ENCODE results near the gene TRIM23.
"Not testable (repeated sequence)": the region's sequence is repeated elsewhere in the genome, so short reads cannot be mapped to it uniquely, and the experiment has no call there.

TRIM23 gene

DNA sequence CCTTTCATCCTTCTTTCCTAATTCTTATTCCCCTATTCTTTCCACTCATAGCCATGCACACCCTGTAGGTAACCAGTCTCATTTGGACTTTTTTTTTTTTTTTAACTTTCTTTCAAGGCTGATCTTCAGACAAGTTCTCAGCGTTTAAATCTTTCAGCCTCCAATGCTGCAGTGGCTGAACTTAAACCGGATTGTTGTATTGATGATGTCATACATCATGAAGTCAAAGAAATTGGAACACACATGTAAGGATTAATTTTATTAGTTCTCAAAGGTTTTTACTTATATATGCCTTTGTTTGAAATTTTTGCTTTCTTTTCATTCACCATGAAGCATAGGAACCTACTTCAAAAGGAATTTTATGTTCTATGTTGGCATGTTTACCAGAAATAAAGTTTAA lies 22.8 kb upstream of the TRIM23 start:
- no peak for DNase-seq (ENCODE audit: extremely low read depth, low read depth)
- TF ChIP-seq, protein P1, sequence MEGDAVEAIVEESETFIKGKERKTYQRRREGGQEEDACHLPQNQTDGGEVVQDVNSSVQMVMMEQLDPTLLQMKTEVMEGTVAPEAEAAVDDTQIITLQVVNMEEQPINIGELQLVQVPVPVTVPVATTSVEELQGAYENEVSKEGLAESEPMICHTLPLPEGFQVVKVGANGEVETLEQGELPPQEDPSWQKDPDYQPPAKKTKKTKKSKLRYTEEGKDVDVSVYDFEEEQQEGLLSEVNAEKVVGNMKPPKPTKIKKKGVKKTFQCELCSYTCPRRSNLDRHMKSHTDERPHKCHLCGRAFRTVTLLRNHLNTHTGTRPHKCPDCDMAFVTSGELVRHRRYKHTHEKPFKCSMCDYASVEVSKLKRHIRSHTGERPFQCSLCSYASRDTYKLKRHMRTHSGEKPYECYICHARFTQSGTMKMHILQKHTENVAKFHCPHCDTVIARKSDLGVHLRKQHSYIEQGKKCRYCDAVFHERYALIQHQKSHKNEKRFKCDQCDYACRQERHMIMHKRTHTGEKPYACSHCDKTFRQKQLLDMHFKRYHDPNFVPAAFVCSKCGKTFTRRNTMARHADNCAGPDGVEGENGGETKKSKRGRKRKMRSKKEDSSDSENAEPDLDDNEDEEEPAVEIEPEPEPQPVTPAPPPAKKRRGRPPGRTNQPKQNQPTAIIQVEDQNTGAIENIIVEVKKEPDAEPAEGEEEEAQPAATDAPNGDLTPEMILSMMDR (IDR thresholded peaks at IDR 0.05; ENCODE audit: low read depth, low read length): no peak

DNA sequence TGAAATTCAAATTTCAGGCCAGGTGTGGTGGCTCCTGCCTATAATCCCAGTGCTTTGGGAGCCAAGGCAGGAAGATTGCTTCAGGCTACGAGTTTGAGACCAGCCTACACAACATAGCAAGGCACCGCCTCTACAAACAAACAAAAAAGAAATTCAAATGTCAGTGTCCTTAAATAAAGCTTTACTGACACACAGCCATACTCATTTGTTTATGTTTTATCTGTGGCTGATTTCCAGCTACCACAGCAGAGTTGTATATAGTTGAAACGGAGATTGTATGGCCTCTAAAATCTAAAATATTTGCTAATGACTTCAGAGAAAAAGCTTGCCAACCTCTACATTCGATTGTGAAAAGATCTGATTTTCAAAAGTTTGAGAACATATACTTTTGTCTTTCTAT lies 16.1 kb upstream of the TRIM23 start:
- DNase-seq (ENCODE audit: extremely low read depth, low read depth): no peak
- TF ChIP-seq, protein P1 (IDR thresholded peaks at IDR 0.05; ENCODE audit: low read depth, low read length): no peak

DNA sequence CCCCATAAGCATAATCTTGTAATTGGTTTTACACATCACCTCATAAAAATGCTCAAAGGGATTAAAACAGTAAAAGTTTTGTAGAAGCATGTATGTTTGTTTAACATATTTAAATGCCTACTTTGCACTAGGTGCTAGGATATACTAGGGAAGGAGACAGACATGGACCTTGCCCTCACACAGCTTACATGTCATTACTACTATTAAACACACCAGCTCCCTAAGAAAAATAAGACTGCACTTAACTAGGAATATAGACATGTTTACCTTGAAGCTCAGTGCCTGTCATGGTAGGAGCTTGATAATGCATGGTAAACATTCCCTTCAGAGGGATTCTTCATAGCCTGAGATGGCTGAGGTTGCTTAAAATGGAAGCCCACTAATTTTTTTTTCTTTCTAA lies 6.8 kb upstream of the TRIM23 start:
- DNase-seq (ENCODE audit: extremely low read depth, low read depth): no peak
- TF ChIP-seq, protein P1 (IDR thresholded peaks at IDR 0.05; ENCODE audit: low read depth, low read length): no peak

DNA sequence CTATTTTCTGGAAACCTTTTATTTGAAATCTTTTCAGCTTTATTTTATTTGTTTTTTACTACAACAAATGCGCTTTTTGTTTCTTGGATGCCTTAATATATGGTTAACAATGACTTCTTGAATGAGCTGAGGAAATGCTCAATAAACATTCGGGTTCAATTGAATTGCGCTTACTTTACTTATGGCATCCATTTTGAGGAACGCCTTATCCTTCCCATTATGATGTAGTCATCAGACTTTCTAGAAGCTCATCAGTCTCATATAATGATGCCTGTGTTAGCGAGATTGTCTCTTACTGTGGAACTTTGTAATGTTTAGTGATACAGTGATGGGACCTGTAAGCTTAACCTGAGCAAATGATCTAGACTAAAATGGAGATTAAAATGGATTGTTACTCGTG lies 1.6 kb upstream of the TRIM23 start:
- TF ChIP-seq, protein P1 (IDR thresholded peaks at IDR 0.05; ENCODE audit: low read depth, low read length): no peak
- no peak for DNase-seq (ENCODE audit: extremely low read depth, low read depth)

DNA sequence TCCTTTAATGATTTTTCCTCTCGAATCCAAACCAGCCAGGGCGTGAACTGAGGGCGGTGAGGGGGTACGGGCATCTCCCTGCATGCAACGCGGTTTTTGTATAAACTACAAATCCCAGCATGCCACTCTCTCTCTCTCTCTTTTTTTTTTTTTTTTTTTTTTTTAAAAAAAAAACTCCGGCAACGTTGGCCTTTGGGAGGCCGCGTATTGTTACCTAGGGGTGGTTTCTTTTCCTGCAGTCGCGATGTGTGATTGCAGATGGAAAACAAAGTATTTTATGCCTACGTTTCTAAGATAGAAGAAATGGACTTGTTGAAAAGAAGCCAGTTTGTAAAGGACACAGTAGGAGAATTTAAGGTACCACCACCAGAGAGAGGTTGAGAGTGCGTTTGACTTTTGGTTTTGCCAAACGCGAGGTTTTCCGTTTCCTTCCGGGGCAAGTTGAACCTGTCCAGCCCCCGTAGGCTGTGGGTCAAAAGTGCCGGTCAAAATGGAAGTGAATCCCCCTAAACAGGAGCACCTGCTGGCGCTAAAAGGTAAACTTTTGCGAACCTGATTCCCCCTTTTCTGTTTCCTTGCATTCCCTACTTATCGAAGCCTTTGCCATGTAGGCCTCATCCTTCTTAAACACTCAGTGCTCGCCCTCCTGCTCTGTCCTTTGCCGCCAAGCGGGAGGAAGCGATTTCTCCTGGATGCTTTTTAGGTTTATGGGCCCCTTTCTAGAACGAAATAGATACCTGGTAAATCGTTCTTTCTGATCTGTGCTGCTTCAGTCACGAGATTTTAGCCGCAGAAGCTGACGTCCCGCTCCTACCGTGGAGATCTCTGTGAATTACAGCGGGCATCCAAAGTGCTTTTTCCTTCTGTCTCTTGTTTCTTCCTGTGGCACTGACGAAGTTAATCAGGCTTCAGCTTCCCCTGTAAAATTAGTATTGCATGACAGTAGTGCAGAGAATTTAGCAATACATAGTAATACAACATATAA lies 730 bp upstream of the TRIM23 start, which contains the start of the genes SHLD3 and TRAPPC13:
Gene SHLD3, plus strand, starts transcription at position 457 of the 985 bp plus-strand sequence. CDS start 4,561 bp downstream, outside the sequence.
Gene TRAPPC13, plus strand, starts transcription at position 457 of the 985 bp plus-strand sequence. Its CDS starts 34 bp downstream, at position 491.
- TF ChIP-seq, protein P1 (IDR thresholded peaks at IDR 0.05; ENCODE audit: low read depth, low read length): no peak
- DNase-seq (ENCODE audit: extremely low read depth, low read depth): peak; percentile 56

DNA sequence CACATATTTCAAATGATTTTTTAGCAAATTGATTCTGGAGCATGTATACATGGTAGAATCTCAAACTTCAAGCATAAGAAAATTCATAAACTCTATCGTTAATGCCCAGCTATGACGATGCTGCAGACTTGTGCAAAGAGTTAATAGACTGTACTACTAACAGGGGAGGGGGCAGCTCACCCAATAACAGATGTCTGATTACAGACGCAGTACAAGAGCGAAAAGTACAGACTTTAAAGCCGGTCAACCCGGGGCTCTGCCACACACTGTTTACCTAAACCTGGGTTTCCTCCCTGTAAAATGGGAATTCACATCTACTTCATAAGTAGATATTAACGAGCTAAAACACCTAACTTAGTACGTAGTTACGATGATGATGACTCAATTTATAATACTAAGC lies 651 bp downstream of the TRIM23 start:
- DNase-seq (ENCODE audit: extremely low read depth, low read depth): no peak
- TF ChIP-seq, protein P1 (IDR thresholded peaks at IDR 0.05; ENCODE audit: low read depth, low read length): no peak

DNA sequence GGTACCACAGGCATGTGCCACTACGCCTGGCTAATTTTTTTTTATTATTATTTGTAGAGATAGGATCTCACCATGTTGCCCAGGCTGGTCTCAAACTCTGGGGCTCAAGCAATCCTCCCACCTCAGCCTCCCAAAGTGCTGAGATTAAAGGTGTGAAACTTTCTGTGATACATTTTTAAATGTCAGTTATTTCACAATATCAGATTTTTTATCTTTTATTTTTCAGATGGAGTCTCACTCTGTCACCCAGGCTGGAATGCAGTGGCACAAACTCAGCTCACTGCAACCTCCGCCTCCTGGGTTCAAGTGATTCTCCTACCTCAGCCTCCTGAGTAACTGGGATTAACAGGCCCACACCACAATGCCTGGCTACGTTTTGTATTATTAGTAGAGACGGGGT lies 2.2 kb downstream of the TRIM23 start:
- DNase-seq (ENCODE audit: extremely low read depth, low read depth): not testable (repeated sequence)
